ENCODE data around the gene HMMR. TPM values are rescaled to one million over a fixed set of nuclear protein-coding genes. Genes with fewer than 3 reads are reported as not detected.
"Not testable (repeated sequence)": the region's sequence is repeated elsewhere in the genome, so short reads cannot be mapped to it uniquely, and the experiment has no call there.

Gene HMMR, protein sequence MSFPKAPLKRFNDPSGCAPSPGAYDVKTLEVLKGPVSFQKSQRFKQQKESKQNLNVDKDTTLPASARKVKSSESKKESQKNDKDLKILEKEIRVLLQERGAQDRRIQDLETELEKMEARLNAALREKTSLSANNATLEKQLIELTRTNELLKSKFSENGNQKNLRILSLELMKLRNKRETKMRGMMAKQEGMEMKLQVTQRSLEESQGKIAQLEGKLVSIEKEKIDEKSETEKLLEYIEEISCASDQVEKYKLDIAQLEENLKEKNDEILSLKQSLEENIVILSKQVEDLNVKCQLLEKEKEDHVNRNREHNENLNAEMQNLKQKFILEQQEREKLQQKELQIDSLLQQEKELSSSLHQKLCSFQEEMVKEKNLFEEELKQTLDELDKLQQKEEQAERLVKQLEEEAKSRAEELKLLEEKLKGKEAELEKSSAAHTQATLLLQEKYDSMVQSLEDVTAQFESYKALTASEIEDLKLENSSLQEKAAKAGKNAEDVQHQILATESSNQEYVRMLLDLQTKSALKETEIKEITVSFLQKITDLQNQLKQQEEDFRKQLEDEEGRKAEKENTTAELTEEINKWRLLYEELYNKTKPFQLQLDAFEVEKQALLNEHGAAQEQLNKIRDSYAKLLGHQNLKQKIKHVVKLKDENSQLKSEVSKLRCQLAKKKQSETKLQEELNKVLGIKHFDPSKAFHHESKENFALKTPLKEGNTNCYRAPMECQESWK
- 49.7 TPM for polyA plus RNA-seq (2013, experiment 1 of 2)
- 82.2 TPM for polyA plus RNA-seq (2013, experiment 2 of 2)

DNA sequence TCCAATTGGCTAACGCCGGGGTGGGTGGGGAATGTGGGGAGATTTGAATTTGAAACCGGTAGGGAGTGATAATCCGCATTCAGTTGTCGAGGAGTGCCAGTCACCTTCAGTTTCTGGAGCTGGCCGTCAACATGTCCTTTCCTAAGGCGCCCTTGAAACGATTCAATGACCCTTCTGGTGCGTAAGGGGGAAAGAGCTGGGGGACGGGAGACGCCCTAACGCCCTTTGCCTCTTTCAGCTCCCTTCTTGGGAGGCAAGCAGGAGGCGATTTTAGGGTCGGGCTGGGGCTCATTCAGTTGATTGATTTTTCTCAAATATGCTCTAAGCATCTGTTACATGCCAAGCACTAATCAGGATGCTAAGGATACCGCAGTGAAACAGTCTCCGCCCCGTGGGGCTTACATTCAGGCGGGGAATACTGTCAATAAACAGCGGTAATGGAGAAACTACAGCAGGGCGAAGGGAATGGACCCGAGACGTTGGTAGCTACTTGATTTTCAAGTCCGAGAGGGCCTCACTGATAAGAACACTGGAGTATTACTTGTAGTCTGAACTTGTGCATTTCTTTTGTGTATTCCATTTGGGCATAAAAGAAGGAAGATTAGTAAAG, at the start of gene HMMR:
HMMR (plus strand) TSS at position 71 of the 610 bp plus-strand sequence; CDS start at position 132, 61 bp downstream.
- peak within 1 kb of the TSS; percentile 100 for H3K27ac ChIP-seq (ENCODE audit: low read depth, low read length, severe bottlenecking)
- WGBS, 2 experiments (ENCODE audit: insufficient coverage in 2 of 2) = 0% methylated on average over 16 to 20 of the region's 23 CpGs
- H3K36me3 ChIP-seq (ENCODE audit: control insufficient read depth, insufficient read depth, low read length) = peaks cover 25% of the 10 kb centered on the region

DNA sequence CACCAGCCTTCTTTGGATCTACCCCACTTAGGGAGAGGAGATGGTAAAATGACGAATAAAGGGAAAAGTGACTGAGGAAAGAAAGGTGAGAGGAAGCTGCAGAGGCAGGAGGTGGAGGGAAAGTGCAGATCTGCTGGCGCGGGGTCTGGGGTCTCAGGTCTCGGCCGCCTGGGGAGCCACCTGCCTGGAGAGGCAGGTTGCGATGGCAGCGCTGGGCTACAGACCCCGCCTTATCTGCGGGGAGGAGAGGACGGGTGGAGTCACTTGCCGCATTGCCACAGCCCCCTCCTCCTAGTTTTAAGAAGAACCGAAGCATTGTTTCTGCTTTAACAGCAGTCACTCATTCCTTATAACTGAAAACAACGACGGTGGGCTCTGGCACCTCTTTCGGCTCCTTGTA, 44.8 kb upstream of the HMMR start:
- not testable (repeated sequence) for H3K27ac ChIP-seq (ENCODE audit: low read depth, low read length, severe bottlenecking); H3K4me3 ChIP-seq (ENCODE audit: extremely low read depth, insufficient read depth, low read length, poor library complexity, severe bottlenecking); H3K4me1 ChIP-seq (ENCODE audit: control insufficient read depth, insufficient read depth, low read length, poor library complexity, severe bottlenecking); H3K36me3 ChIP-seq (ENCODE audit: control insufficient read depth, insufficient read depth, low read length); H3K9me3 ChIP-seq (ENCODE audit: control insufficient read depth, low read length)
- WGBS, 2 experiments (ENCODE audit: insufficient coverage in 2 of 2) = 26 to 33% methylated on average over 1 to 10 of the region's 15 CpGs

More for the DNA sequence above, at the start of gene HMMR:
- Histone ChIP-seq H3K4me1 (ENCODE audit: control insufficient read depth, insufficient read depth, low read length, poor library complexity, severe bottlenecking) (peaks cover 2% of the 10 kb centered on the region), H3K4me3 (ENCODE audit: extremely low read depth, insufficient read depth, low read length, poor library complexity, severe bottlenecking) (peak within 1 kb of the TSS; percentile 65), H3K9me3 (ENCODE audit: control insufficient read depth, low read length) (no peaks in the 10 kb centered on the region)

DNA sequence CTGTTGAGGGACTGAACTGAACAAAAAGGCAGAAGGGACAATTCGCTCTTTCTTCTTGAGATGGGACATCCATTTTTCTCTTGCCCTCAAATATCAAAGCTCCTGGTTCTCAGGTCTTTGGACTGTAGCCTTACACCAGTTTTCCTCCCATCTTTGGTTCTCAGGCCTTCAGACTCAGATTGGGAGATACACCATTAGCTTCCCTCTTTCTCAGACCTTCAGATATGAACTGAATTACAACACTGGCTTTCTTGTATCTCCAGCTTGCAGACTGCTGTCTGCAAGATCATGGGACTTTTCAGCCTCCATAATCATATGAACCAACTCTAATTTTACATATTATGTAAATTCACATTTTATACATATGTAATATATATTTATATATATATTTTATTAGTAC, 35.6 kb upstream of the HMMR start:
- H3K27ac ChIP-seq (ENCODE audit: low read depth, low read length, severe bottlenecking) = no peak overlapping the region
- no peaks in the 10 kb centered on the region for H3K9me3 ChIP-seq (ENCODE audit: control insufficient read depth, low read length)
- WGBS, 2 experiments (ENCODE audit: insufficient coverage in 2 of 2) = 100% methylated on average over 1 of the region's 1 CpG
- H3K36me3 ChIP-seq (ENCODE audit: control insufficient read depth, insufficient read depth, low read length) = no peaks in the 10 kb centered on the region
- H3K4me3 ChIP-seq (ENCODE audit: extremely low read depth, insufficient read depth, low read length, poor library complexity, severe bottlenecking) = no peak overlapping the region
- no peaks in the 10 kb centered on the region for H3K4me1 ChIP-seq (ENCODE audit: control insufficient read depth, insufficient read depth, low read length, poor library complexity, severe bottlenecking)

DNA sequence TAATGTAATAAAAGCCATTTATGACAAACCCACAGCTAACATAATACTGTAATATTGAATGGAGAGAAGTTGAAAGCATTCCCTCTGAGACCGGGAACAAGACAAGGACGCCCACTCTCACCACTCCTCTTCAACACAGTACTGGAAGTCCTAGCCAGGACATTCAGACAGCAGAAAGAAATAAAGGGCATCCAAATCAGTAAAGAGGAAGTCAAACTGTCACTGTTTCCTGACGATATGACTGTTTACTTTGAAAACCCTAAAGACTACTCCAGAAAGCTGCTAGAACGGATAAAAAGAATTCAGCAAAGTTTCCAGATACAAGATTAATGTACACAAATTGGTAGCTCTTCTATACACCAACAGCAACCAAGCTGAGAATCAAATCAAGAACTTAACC, 34.3 kb upstream of the HMMR start:
- H3K27ac ChIP-seq (ENCODE audit: low read depth, low read length, severe bottlenecking); H3K4me3 ChIP-seq (ENCODE audit: extremely low read depth, insufficient read depth, low read length, poor library complexity, severe bottlenecking); H3K36me3 ChIP-seq (ENCODE audit: control insufficient read depth, insufficient read depth, low read length); H3K4me1 ChIP-seq (ENCODE audit: control insufficient read depth, insufficient read depth, low read length, poor library complexity, severe bottlenecking); H3K9me3 ChIP-seq (ENCODE audit: control insufficient read depth, low read length): not testable (repeated sequence)
- WGBS, 2 experiments (ENCODE audit: insufficient coverage in 2 of 2) = 89 to 96% methylated on average over 1 to 3 of the region's 4 CpGs

DNA sequence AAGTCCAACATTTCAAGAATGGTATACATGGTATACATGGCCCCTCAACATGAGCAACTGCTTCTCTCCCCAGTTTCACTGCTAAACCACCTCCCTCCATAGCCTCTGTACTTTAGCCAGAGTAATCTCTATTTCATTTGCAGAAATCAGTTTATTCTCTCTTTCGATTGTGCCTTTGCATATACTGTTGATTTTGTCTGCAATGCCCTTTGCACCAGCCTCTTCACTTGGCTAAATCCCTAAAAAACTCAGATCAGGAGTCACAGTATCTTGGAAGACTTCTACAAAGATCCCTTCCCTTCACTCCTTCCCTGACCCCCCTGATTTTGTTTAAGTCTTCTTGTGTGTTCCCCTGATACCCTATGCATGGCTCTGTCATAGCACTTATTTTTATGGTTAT, 27.9 kb upstream of the HMMR start:
- H3K4me1 ChIP-seq (ENCODE audit: control insufficient read depth, insufficient read depth, low read length, poor library complexity, severe bottlenecking) = peaks cover 4% of the 10 kb centered on the region
- WGBS, 2 experiments (ENCODE audit: insufficient coverage in 2 of 2) = 78 to 100% methylated on average over 1 of the region's 1 CpG
- no peaks in the 10 kb centered on the region for H3K9me3 ChIP-seq (ENCODE audit: control insufficient read depth, low read length)
- no peak overlapping the region for H3K27ac ChIP-seq (ENCODE audit: low read depth, low read length, severe bottlenecking)
- H3K4me3 ChIP-seq (ENCODE audit: extremely low read depth, insufficient read depth, low read length, poor library complexity, severe bottlenecking) = no peak overlapping the region
- H3K36me3 ChIP-seq (ENCODE audit: control insufficient read depth, insufficient read depth, low read length) = no peaks in the 10 kb centered on the region

DNA sequence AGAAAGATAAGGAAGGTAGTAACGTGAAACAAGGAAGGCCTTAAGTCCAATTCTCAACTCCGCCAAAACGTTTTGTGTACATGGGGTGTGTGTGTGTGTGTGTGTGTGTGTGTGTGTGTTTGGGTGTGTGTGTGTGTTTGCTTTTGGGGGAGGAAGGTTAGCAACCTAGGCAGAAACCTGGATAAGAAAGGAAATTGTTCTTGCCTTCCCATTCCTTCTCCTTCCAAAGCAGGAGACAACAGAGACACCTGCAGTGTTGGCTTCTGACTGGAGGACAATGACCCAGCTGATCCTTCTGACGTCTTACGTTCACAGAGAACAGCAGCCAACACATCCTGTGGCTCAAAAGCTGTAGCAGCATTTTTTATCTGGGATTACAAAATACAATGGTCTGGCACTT, 27.2 kb upstream of the HMMR start:
- Histone ChIP-seq H3K4me3 (ENCODE audit: extremely low read depth, insufficient read depth, low read length, poor library complexity, severe bottlenecking) (no peak overlapping the region), H3K36me3 (ENCODE audit: control insufficient read depth, insufficient read depth, low read length) (no peaks in the 10 kb centered on the region), H3K27ac (ENCODE audit: low read depth, low read length, severe bottlenecking) (no peak overlapping the region), H3K4me1 (ENCODE audit: control insufficient read depth, insufficient read depth, low read length, poor library complexity, severe bottlenecking) (peaks cover 4% of the 10 kb centered on the region), H3K9me3 (ENCODE audit: control insufficient read depth, low read length) (no peaks in the 10 kb centered on the region)
- WGBS, 2 experiments (ENCODE audit: insufficient coverage in 2 of 2) = 83% methylated on average over 5 of the region's 5 CpGs

DNA sequence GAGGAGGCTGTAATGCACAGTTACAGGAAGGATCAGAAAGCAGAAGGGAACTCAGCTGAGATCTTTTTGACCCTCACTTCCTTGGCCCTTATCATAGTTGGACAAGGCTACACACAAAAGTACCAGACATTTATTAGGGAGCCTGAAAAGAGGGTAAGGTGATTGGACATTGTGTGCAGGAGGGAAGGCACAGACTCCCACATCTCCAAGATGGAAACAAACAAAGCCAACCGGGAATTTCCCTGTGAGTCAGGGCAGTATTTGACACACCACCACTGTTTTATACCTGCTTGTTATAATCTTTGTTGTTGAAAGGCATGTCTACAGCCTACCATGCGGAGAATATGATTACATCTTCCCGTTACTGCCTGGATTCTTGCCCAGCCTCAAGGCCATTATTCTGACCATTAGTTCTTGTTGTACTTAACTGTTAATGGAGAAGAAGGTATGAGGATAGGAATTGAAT, 26.0 kb upstream of the HMMR start:
- WGBS, 2 experiments (ENCODE audit: insufficient coverage in 2 of 2) = no CpG with 5 or more reads among the region's 3 CpGs

DNA sequence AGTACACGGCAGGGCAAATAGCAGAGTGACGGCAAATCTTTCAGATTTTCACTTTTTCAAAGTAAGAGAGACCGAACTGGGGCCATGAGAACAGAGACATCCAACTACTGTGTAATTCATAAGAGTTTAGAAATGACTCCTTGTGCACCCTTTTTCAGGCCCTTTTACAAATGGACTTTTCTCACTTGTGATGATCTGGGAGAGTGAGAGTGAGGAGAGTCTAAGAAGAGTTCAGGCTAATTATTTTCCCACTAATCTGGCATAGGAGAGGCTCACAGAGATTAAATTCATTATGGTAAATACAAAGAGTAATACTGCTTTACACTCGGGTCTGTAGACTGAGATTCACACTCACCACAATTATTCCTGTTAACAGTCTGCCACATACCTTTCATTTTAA, 23.9 kb upstream of the HMMR start:
- no peaks in the 10 kb centered on the region for H3K9me3 ChIP-seq (ENCODE audit: control insufficient read depth, low read length)
- 40 to 80% methylated on average over 1 to 2 of the region's 4 CpGs for WGBS, 2 experiments (ENCODE audit: insufficient coverage in 2 of 2)
- peak overlapping the region; percentile 95 for H3K4me3 ChIP-seq (ENCODE audit: extremely low read depth, insufficient read depth, low read length, poor library complexity, severe bottlenecking)
- H3K36me3 ChIP-seq (ENCODE audit: control insufficient read depth, insufficient read depth, low read length) = peaks cover 19% of the 10 kb centered on the region
- peaks cover 7% of the 10 kb centered on the region for H3K4me1 ChIP-seq (ENCODE audit: control insufficient read depth, insufficient read depth, low read length, poor library complexity, severe bottlenecking)
- H3K27ac ChIP-seq (ENCODE audit: low read depth, low read length, severe bottlenecking) = peak overlapping the region; percentile 58

More for the DNA sequence above, 26.0 kb upstream of the HMMR start:
- no peaks in the 10 kb centered on the region for H3K9me3 ChIP-seq (ENCODE audit: control insufficient read depth, low read length)
- H3K27ac ChIP-seq (ENCODE audit: low read depth, low read length, severe bottlenecking) = no peak overlapping the region
- peaks cover 6% of the 10 kb centered on the region for H3K36me3 ChIP-seq (ENCODE audit: control insufficient read depth, insufficient read depth, low read length)
- peaks cover 7% of the 10 kb centered on the region for H3K4me1 ChIP-seq (ENCODE audit: control insufficient read depth, insufficient read depth, low read length, poor library complexity, severe bottlenecking)
- no peak overlapping the region for H3K4me3 ChIP-seq (ENCODE audit: extremely low read depth, insufficient read depth, low read length, poor library complexity, severe bottlenecking)

DNA sequence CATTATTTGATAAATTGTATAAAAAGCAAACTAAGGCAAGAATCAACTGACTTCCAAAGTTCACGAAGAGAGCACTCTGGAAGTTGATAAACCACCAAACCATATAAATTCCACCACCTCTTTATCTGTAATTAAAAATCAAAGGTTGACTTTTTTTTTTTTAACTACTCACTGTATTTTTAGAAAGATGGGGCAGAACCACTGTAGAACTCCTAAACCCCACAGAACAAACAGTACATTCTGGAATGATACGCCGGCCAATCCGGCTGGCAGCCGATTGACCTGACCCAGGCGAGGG, 23.5 kb upstream of the HMMR start:
- peaks cover 22% of the 10 kb centered on the region for H3K36me3 ChIP-seq (ENCODE audit: control insufficient read depth, insufficient read depth, low read length)
- 0% methylated on average over 4 of the region's 6 CpGs for WGBS, 2 experiments (ENCODE audit: insufficient coverage in 2 of 2)
- H3K4me3 ChIP-seq (ENCODE audit: extremely low read depth, insufficient read depth, low read length, poor library complexity, severe bottlenecking) = peak overlapping the region; percentile 95
- peak overlapping the region; percentile 58 for H3K27ac ChIP-seq (ENCODE audit: low read depth, low read length, severe bottlenecking)
- H3K4me1 ChIP-seq (ENCODE audit: control insufficient read depth, insufficient read depth, low read length, poor library complexity, severe bottlenecking) = peaks cover 7% of the 10 kb centered on the region
- no peaks in the 10 kb centered on the region for H3K9me3 ChIP-seq (ENCODE audit: control insufficient read depth, low read length)

DNA sequence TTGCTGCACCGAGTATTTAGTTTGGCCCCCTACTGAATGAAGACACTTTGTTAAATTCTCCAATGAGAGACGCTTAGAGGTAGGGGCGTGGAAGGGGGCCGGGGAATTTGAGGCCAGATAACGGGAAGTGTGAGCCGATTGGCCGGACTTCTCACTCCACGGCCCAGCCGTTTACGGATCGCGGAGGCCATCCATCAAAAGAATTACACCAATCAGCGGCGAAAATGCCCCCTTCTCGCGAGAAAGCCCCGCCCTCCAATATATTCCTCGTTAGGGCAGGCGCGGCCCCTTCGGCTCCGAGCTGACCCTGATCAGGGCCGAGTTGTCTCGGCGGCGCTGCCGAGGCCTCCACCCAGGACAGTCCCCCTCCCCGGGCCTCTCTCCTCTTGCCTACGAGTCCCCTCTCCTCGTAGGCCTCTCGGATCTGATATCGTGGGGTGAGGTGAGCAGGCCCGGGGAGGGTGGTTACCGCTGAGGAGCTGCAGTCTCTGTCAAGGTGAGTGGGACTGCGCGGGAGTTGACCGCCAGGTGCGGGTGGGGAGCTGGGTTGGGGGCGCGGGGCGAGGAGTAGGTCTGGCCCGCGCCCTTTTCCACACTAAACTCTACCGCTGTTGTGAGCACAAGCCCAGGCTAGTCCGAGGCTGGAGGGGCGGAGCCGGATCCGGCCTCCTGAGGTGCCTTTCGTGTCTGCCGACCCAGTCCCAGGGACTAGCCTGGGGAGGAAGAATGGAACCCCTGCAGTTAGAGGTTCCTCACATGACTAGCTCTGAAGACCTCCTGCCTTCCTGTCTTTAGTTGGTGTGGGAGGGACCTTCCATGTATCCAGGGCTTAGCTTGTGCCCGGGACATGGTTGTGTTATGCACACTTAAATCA, 22.9 kb upstream of the HMMR start, which contains the start of gene CCNG1:
CCNG1 (plus strand) TSS at position 287 of the 874 bp plus-strand sequence. CDS start 1,662 bp downstream, outside the sequence.
- peaks cover 7% of the 10 kb centered on the region for H3K4me1 ChIP-seq (ENCODE audit: control insufficient read depth, insufficient read depth, low read length, poor library complexity, severe bottlenecking)
- H3K4me3 ChIP-seq (ENCODE audit: extremely low read depth, insufficient read depth, low read length, poor library complexity, severe bottlenecking) = peak within 1 kb of the TSS; percentile 95
- H3K9me3 ChIP-seq (ENCODE audit: control insufficient read depth, low read length) = no peaks in the 10 kb centered on the region
- H3K27ac ChIP-seq (ENCODE audit: low read depth, low read length, severe bottlenecking) = peak within 1 kb of the TSS; percentile 94
- 0 to 1% methylated on average over 22 to 29 of the region's 51 CpGs for WGBS, 2 experiments (ENCODE audit: insufficient coverage in 2 of 2)
- peaks cover 27% of the 10 kb centered on the region for H3K36me3 ChIP-seq (ENCODE audit: control insufficient read depth, insufficient read depth, low read length)

Data from mesodermal cell (in vitro differentiated cells).